Gastroesophageal sphincter (tissue), 4 donors: Measurements from ENCODE around the gene OCA2. TPM values are rescaled to one million over a fixed set of nuclear protein-coding genes. Genes with fewer than 3 reads are reported as not detected.

Source experiments
- ATAC-seq: fragments of 150-250 bp; one replicate; pipeline ENCODE4 v1.9.1; 2016; ENCODE audit warnings: mild to moderate bottlenecking, moderate library complexity
- H3K27ac ChIP-seq, 4 donors: fragments of 200-600 bp; sonication (generic) in 3 of 4; 1 replicate in 3 of 4; 2 replicates in 1 of 4; pipeline ENCODE4 v1.5.1; 2016 to 2019
- H3K27me3 ChIP-seq: fragments of 200-600 bp; sonication (generic); one replicate; pipeline ENCODE4 v1.5.1; 2019
- H3K36me3 ChIP-seq, 2 donors: fragments of 200-600 bp; sonication (generic); one replicate each; pipeline ENCODE4 v1.5.1; 2019; ENCODE audit warnings: control low read depth in 1 of 2
- H3K4me1 ChIP-seq, 3 donors: fragments of 200-600 bp; sonication (generic); 1 replicate in 2 of 3; 2 replicates in 1 of 3; pipeline ENCODE4 v1.5.1; 2016 to 2019; ENCODE audit warnings: control low read depth in 2 of 3
- H3K4me3 ChIP-seq, 2 donors: fragments of 200-600 bp; sonication (generic); one replicate each; pipeline ENCODE4 v1.5.1; 2019; ENCODE audit warnings: mild to moderate bottlenecking in 1 of 2, moderate library complexity in 1 of 2
- H3K9me3 ChIP-seq, 3 donors: fragments of 200-600 bp; sonication (generic); one replicate each; pipeline ENCODE4 v1.5.1; 2017 to 2019; ENCODE audit warnings: control low read depth in 2 of 3
- CTCF ChIP-seq, 4 experiments: fragments of 200-600 bp in 2 of 4; fragments of 450-650 bp in 2 of 4; sonication (generic) in 1 of 4; IDR thresholded peaks; one replicate each; pipeline ENCODE4 v1.5.1; 2017 to 2019; ENCODE audit warnings: antibody characterized with exemption in 4 of 4, mild to moderate bottlenecking in 2 of 4, moderate library complexity in 2 of 4
- EP300 ChIP-seq: sonication (generic); formaldehyde crosslinking; IDR thresholded peaks from one replicate; pipeline ENCODE4 v1.6.1; 2017; ENCODE audit warnings: antibody characterized with exemption, mild to moderate bottlenecking
- POLR2A ChIP-seq, 2 donors: fragments of 450-650 bp; IDR thresholded peaks; one replicate each; pipeline ENCODE4 v1.6.1; 2017; ENCODE audit warnings: antibody characterized with exemption in 2 of 2, mild to moderate bottlenecking in 2 of 2, moderate library complexity in 1 of 2
- POLR2AphosphoS5 ChIP-seq: sonication (generic); formaldehyde crosslinking; IDR thresholded peaks from one replicate; pipeline ENCODE4 v1.6.1; 2017; ENCODE audit warnings: antibody characterized with exemption
- WGBS, 2 donors: methylation state at CpG; one replicate each; pipeline ENCODE4 v1.1.5; 2018; ENCODE audit warnings: low coverage in 1 of 2; 5-methylcytosine and 5-hydroxymethylcytosine counted together
- total RNA-seq, 4 donors: library from RNA; depleted of rRNA; stranded (reverse); fragments of >200 nt; gene quantifications; one replicate each; pipeline ENCODE4 v1.1.0, GENCODE V29; 2016

The OCA2 gene
- total RNA-seq, 4 donors from 2014 or later: 0.40 to 2.0 (median 1.1) TPM; not detected in 1

DNA sequence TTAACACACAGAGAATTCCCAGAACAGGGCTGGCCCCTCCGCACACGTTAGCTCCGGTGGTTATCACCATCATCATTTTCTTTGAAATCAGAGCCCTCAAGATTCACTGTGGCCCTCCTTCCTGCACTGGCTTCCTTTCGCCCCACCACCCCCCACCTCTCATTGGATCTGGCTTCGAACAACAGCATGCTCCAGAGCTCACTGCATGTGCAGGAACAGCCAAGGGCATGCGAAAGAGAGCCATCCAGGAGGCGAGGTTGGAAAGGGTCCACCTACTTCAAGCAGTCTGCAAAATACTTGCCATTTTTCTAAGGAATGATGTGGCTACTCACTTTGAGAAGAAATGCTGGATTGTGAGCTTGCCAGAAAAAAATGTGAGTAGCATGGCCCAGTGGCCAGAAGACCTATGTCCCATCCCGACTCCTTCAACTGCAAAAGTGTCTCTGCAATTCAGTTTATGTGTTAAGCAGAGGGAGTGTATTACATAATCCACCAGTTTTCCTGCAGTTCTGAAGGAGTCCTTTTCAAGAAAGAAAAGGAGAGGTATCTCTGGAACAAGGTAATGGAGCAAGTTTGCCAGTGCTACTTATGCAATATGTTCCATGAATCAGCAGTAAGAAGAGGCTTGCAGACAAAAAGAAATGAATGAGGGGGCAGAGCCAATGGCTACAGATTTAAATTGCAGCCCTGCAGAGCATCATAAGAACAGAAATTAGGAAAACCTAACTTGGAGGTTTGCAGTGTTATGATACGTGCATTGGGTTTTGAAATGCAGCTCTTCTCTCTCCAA is 92.8 kb downstream of the OCA2 start:
- Histone ChIP-seq H3K9me3 (peaks cover 0 to 12% (median 0%) of the 10 kb centered on the region in 3 donors), H3K4me3 (no peak overlapping the region), H3K27me3 (no peaks in the 10 kb centered on the region), H3K27ac (no peak overlapping the region), H3K36me3 (no peaks in the 10 kb centered on the region), H3K4me1 (no peaks in the 10 kb centered on the region)
- TF ChIP-seq POLR2A (IDR thresholded peaks at IDR 0.05) (no peak), CTCF (IDR thresholded peaks at IDR 0.05) (no peak), POLR2AphosphoS5 (no peak), EP300 (no peak)
- ATAC-seq: no peak
- 74 to 77% methylated on average over 4 to 5 of the region's 9 CpGs for WGBS, 2 donors

GRCh38 chr15:28005004-28005527 is 94.0 kb downstream of the OCA2 start:
- ATAC-seq: no peak
- Histone ChIP-seq H3K27me3 (no peaks in the 10 kb centered on the region), H3K4me3 (no peak overlapping the region), H3K4me1 (no peaks in the 10 kb centered on the region), H3K36me3 (no peaks in the 10 kb centered on the region), H3K27ac (no peak overlapping the region), H3K9me3 (peaks cover 0 to 12% (median 0%) of the 10 kb centered on the region in 3 donors)
- TF ChIP-seq CTCF (IDR thresholded peaks at IDR 0.05) (no peak), EP300 (no peak), POLR2AphosphoS5 (no peak), POLR2A (IDR thresholded peaks at IDR 0.05) (no peak)
- WGBS, 2 donors: 81 to 98% methylated on average over 10 of the region's 15 CpGs

- no peak for ATAC-seq
- WGBS, 2 donors: 73 to 78% methylated on average over 5 to 9 of the region's 24 CpGs
Observed at GRCh38 chr15:28004143-28005003, 94.7 kb downstream of the OCA2 start.

GRCh38 chr15:28003302-28004037 is 95.6 kb downstream of the OCA2 start:
- Histone ChIP-seq H3K36me3 (no peaks in the 10 kb centered on the region), H3K27ac (no peak overlapping the region), H3K4me3 (no peak overlapping the region), H3K9me3 (peaks cover 0 to 2% (median 0%) of the 10 kb centered on the region in 3 donors), H3K27me3 (no peaks in the 10 kb centered on the region), H3K4me1 (no peaks in the 10 kb centered on the region)
- no peak for ATAC-seq
- WGBS, 2 donors: 94 to 96% methylated on average over 3 to 38 of the region's 63 CpGs
- TF ChIP-seq EP300 (no peak), POLR2AphosphoS5 (no peak), POLR2A (IDR thresholded peaks at IDR 0.05) (no peak), CTCF (IDR thresholded peaks at IDR 0.05) (no peak)

More at GRCh38 chr15:28004143-28005003, 94.7 kb downstream of the OCA2 start:
- Histone ChIP-seq H3K27me3 (no peaks in the 10 kb centered on the region), H3K4me3 (no peak overlapping the region), H3K9me3 (peaks cover 0 to 11% (median 0%) of the 10 kb centered on the region in 3 donors), H3K4me1 (no peaks in the 10 kb centered on the region), H3K27ac (no peak overlapping the region), H3K36me3 (no peaks in the 10 kb centered on the region)
- TF ChIP-seq POLR2AphosphoS5 (no peak), CTCF (IDR thresholded peaks at IDR 0.05) (no peak), EP300 (no peak), POLR2A (IDR thresholded peaks at IDR 0.05) (no peak)
